GM21526 (cell line): Measurements from ENCODE around the gene SLC6A16.
A peak's percentile ranks its signal among the peaks of the same experiment; 100 is the strongest.

ENCODE experiments used
- ATAC-seq: cut with Tn5 transposase; IDR thresholded peaks from one replicate; pipeline ENCODE4 v1.9.1; 2021; ENCODE audit warnings: moderate library complexity; ENCODE audit not compliant: unreplicated experiment, low FRiP score

Gene SLC6A16

GRCh38 chr19:49347191-49347590 is 22.2 kb upstream of the SLC6A16 start:
- ATAC-seq: no peak

DNA sequence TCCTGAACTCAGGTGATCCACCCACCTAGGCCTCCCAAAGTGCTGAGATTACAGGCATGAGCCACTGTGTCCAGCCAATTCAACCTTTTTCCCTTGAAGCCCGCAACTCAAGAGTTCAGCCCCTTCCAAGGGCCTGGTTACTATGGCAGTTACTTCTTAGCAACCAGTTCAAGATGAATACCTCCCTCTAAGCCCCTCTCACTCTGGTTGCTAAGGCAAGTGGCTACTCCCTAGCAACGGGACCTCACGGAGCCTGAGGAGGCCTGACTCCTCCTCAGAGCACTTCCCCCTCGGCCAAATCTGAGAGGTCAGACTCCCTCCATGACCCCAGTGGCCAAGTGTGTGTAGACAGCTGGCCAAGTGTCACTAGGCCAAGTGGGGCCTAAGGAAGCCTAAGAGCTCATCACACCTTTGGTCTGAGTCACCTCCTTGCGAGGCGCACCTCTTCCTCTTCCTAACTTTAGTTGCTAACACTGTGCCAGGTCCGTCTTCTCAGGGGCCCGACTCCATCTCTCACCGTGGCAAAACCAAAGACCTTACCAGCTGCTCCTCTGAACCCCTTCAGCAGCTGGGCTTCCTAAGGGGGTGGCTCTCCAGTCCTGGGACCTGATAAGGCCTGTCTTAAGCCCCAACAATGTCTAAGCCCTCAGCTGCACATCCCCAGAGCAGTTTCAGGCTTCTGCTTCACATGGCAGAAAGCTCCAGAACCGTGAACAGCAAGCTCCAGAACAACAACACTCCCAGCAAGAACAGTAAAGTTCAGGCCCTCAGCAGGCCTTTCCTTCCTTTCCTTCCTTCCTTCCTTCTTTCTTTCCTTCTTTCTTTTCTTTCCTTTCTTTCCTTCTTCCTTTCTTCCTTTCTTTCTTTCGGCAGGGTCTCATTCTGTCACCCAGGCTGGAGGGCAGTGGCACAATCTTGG is 19.8 kb upstream of the SLC6A16 start:
- ATAC-seq: no peak

- no peak for ATAC-seq
Measured at GRCh38 chr19:49343123-49343522, 18.1 kb upstream of the SLC6A16 start.

DNA sequence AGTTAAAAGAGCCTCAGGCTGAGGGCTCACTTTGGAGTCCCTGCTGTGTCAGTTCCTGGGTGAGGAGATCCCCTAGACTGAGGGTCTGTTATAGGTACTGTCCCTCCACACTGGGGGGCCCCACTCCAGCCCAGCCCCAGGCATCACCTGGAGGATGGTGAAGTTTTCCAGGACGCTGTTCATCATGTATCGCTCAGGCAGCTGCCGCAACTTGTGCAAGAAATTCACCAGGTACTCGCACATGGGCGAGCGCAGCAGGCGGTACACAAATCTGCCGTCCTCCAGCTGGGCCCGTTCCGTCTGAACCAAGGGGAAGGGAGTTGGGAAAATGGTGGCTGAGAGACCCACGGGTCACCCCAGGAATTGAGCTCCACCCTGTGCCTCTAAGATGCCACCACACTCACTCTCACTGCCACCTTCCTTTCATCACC is 17.3 kb upstream of the SLC6A16 start:
- no peak for ATAC-seq

GRCh38 chr19:49340865-49341718 is 16.1 kb upstream of the SLC6A16 start:
- ATAC-seq: no peak

- peak; percentile 40 for ATAC-seq
Measured at GRCh38 chr19:49340069-49340864, 15.3 kb upstream of the SLC6A16 start.

DNA sequence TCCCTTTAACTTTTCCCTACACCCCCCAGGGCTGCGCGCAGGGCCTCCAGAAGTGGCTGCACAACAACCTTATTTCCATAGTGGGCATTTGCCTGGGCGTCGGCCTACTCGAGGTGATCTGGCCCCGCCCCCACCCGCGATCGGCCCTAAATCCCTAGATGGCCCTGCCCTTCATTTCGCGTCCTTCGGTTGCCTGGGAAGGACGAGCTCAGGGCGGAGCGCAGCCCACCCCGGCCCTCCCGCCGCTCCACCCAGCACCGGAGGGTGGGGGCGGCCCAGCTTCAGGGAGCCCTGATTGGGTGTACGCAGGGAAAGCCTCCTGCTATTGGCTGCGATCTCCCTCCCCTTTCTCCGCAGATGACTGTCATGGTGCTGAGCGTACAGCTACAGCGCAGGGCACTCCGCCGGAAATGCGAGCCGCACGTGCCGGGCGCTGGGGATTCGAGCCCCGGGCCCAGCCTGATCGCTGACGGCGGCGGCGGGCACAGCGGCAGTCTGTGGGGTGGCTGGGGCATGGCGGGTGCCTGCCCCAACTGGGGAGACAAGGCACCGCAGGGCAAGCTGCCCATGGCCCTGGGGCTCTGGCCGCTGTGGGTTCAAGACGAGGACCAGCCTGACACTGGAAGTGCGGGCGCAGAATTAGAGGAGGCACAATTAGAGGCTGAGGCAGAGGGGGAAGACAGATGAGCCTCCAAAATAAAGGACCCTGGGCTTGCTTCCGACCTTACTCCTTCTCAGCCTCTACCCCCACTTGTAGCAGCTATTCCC is 14.5 kb upstream of the SLC6A16 start:
- no peak for ATAC-seq

- ATAC-seq: no peak
Measured at GRCh38 chr19:49338691-49339300, 13.8 kb upstream of the SLC6A16 start.

GRCh38 chr19:49338023-49338677 is 13.2 kb upstream of the SLC6A16 start:
- ATAC-seq: no peak

DNA sequence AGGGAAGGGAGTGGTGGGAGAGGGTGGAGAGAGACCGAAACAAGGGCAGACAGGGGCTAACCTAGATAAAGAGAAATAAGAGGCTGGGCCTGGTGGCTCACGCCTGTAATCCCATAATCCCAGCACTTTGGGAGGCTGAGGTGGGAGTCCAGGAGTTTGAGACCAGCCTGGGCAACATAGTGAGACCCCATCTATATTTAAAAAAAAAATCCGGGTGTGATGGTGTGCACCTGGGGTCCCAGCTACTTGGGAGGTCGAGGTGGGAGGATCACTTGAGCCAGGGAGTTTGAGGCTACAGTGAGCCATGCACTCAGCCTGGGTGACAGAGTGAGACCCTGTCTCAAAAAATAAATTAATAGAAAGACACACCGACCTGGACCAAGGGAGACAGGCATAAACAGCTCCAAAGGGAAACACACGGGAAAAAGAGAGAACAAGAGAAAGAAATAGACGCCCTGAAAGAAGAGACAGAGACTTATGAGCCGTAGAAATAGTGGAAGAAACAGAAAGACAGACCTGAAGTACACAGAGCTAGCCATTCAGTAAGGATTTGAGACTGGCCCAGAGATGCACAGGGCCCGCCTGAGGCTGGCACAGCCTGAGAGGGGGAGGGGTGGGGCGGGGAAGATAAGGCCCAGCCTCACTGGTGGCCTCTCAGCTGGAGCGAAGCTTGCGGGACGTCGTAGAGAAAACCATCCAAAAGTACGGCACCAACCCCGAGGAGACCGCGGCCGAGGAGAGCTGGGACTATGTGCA is 12.5 kb upstream of the SLC6A16 start:
- no peak for ATAC-seq

DNA sequence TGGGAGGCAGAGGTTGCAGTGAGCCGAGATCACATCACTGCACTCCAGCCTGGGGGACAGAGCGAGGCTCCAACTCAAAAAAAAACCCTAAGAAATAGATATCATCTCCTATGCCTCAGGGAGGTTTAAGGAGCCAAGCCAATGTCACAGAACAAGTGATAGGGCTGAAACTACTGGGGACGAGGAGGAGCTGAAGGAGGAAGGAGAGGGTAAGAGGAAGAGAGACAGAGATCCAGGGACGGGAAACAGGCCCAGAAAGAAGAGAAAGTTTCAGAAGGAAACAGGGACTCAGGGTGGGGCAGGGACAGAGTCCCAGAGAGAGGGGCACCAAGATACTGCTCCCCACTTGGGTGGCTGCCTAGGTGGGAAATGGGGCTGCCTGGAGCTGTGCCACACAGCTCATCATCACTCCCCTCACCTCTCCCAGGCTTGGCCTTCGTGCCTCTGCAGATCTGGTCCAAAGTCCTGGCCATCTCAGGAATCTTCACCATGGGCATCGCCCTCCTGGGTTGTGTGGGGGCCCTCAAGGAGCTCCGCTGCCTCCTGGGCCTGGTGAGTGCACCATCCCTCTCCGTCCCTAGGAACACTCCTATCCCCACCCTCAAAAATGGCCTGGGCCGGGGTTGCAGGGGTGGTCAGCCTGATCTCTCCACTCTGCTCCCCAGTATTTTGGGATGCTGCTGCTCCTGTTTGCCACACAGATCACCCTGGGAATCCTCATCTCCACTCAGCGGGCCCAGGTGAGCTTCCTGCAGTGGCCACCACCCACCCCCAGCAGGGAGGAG is 11.7 kb upstream of the SLC6A16 start:
- ATAC-seq: no peak

- no peak for ATAC-seq
Measured at GRCh38 chr19:49335784-49336481, 10.9 kb upstream of the SLC6A16 start.

DNA sequence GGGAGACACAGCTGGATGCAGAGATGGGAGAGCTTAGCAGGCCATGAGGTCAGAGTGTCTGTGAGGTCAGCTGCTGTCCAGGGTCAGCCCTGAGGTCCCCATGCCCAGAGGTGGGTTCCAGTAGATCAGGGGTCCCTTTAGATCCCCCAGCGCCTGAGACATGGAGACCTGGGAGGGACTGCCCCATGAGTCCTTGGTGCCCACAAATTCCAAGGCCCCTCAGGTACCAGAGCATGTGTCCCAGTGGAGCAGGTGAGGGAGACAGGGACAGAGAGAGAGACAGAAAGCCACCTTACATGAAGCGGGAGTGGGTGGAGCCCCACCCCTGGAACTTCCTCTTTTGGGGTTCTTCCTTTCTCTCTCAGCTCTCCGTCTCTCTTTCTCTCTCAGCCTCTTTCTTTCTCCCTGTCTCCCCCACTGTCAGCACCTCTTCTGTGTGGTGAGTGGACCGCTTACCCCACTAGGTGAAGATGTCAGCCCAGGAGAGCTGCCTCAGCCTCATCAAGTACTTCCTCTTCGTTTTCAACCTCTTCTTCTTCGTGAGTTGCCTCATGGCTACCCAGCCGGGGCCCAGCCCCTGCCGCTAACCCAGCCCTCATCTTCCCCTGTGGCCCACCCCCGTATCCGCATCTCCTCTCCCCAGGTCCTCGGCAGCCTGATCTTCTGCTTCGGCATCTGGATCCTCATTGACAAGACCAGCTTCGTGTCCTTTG is 10.2 kb upstream of the SLC6A16 start, which contains the start of gene CD37:
Gene CD37, plus strand, starts transcription at position 336 of the 713 bp plus-strand sequence. Its CDS starts 135 bp downstream, at position 471.
- no peak for ATAC-seq

GRCh38 chr19:49333811-49334288 is 8.9 kb upstream of the SLC6A16 start:
- peak; percentile 43 for ATAC-seq

DNA sequence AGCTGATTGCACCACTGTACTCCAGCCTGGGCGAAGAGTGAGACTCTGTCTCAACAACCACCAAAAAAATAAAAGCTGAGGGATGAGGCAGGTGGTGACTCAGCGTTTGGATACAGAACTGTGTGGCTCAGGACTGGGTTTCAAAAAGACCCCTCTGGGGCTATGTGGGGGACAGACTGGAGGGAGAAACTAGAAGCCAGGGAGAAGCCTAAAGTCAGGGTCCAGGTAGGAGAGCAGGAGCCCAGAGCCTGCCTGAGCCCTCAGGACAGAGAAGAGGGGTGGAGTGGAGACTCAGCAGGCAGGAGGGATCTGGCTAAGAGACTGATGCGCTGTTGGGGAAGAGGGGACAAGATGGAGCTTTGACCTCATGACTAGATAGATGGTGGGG is 8.4 kb upstream of the SLC6A16 start:
- no peak for ATAC-seq
